NOMO-1 treated with dmso at 0.1 percent for 144 hours (cell line): ENCODE data around the gene ST8SIA2.

ENCODE experiments used
- DNase-seq: peaks from one replicate; lab custom pipeline; 2025; ENCODE audit not compliant: unreplicated experiment; lab: John Stamatoyannopoulos, UW

The ST8SIA2 gene

DNA sequence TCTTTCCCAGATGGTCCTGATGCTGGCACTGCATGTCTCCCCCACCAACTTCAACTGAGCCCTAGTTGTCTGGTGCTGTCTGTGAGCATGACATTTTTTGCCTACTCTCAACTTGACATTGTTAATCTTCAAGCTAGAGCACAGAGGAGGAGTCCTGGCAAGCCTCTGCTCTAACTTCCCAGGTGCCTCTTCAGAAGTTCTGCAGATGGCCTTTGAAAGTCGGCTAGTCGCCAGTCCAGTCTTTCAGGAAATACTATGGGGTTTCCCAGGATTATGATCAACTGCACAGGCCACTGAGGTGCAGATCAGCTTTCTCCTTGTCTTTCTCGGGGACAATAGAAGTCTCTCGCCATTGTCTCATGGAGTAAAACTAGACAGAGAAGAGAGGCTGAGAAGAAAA, 86.7 kb downstream of the ST8SIA2 start:
- DNase-seq, result no peak

DNA sequence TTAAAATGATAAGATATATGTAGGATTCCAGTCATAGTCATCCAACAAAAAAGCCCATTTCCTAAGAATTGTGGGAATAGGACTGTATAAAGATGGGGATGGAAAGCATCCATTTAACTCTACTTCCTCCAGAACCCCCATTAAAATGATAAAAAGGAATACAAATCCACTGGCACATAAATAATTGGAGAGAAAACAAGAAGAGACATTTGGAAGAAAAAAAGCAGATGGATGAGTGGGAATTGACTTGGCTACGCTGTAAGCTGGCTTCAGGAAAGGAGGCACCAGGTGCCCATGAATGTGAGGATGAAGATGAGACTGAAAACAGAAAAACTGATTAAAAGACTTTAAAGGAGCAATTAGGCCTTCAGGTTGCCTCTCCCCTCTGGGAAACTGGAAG, 91.8 kb downstream of the ST8SIA2 start:
- no peak for DNase-seq

DNA sequence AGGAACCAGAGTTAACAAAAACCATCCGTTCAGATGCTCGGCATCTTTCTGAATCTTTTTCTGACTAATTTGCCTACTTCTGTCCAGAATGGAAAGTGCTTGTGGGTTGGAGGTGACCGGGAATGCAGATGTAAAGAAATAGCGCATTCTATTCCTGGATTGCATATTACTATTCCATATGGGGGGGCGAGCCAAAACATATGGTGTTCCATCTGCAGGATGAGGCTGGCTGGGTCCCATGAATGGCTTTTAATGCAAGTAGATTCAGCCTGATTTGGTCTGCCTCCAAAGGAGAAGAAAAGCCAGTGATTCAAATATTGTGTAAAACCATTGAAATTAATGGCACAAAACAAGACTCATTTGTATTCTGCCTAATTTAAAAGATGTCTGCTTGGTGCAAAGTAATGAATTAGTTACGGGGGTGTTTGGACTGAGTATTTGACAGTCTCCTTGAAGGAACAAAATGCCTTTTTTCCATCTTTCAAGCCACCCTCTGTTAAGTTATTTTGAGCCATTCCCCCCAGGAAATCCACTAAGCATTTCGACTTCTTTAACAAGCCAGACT, 99.0 kb downstream of the ST8SIA2 start:
- DNase-seq, result no peak

DNA sequence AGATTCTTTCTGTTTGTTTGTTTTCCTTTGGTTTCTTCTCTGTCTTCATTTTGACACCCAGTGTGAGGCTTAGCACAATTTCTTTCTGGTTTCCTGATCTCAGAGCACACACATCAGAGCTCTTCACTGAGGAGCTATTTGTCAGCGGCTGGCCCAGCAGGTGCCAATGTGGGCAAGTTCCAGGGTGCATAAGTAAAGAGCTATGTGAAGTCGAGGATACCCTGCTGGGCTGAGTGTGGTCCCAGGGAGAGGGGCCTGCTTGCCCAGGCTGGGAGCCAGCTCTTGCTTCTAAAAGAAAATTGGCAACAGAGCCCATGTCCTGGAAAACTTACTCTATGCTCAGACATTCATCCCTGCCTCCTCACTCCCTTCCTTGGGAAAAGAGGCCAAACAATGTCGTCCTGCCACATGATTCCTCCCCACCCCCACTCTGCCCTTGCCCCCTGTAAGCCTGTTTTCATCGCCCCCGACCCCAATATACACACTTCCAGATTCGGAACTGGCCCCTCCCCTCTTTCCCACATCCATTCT, 101.2 kb downstream of the ST8SIA2 start:
- no peak for DNase-seq

DNA sequence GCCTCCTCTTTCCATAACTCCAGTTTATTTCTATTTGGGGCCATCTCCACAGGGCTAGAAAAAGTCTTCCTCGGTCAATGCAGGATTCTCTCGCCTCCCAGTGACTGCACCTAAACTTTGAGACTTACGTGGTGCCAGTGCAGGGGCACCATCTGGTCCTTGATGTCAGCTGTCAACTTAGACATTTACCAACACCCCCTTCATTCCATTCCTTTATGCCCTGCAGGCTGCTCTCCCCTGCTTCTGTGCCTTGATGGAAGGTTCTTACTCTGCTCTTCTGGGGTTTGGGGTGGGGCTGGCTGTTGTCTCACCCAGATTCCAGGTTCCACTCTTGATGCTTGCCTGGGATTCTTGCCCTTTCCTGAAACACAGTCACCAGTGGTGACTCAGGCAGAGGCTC, 101.8 kb downstream of the ST8SIA2 start:
- DNase-seq, result no peak

DNA sequence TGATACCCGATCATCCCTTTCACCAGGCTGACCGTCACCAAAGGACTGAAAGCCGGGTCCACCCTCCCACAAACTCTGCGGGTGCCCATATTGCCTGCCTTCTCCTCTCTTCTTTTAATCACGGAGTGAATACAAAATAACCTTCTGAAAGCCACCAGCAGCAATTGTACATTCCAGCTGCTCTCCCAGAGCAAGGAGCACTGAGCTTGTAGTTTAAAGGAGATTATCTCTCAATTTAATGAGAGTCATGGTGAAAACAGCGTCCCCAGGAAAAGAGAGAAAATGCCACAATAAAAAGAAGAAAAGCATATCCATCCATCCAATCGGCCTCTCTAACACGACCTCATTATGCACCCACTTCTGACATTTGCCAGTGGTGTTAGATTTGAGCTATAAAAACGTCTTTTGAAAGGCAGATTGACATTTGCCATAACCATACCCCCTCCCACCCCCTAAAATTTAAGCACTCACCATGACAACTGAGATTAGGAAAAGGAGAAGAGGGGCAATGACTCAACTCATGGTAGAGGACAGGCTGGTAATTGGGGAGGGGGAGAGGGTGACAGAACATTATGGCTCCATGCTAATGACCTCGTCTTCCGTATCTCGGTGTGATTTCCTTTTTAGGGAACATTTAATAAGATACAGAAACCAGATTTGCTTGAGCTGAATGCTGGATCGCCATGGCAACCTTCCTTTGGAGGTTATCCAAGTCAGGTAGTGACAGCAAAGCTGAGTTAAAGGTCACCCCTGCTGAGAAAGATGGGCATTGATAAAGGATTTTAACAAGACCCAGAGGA, 106.2 kb downstream of the ST8SIA2 start:
- DNase-seq, result no peak

DNA sequence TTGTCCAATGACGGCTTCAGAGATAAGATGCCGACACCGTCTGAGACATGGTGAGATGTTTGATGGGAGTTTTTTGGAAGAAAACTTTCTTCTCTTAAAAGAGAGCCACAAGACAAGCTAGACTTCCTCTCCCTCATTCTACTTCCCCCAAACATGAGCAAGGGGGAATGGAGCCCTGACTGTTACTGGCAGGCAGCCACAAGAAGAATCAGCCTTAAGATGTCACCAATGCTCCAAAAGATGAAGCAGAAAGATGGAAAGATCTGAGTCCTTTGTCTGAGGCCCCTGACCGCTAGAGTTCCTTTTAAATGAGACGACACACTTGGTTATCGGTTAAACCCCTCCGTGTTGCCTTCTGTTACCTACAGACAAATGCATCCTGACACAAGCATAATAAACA, 108.7 kb downstream of the ST8SIA2 start:
- no peak for DNase-seq

DNA sequence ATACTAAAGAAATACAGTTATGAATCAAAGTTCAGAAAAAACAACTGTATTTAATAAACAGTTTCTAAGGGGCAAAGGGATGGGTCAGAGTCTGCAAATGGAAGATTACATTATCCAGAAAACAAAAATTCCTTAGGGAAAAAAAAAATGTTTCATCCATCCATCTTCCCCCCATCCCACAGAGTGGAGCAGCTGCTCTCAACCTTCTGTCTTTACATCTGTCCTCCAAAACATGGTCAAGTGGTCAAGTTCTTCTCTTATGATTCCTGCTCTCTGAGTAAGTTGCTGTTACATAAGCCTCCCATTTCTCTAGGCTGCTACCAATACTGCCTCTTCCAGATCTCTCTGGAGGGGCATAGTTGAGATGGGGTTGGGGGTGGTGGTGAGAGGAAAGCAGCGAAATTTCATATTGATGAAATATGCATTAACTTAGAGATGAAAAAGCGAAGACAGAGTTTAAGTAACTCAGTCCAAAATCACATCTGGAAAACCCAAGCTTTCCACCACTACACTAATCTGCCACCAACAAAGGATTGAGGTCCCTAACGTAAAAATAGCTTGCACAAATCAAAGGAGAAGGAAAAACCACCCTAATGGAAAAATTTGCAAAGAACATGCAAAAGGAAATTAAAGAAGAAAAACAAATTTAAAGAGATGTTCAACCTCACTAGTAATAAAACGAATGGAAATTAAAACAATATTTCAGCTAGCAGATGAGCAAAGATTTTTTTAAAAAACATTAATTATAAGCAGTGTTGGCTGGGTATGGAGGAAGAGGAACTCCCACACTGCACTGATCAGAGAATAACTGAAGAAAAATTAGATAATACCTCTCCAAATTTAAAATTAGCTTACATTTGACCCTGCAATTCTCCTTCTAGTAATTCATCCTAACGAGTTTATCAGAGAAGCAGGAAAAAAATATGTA, 109.5 kb downstream of the ST8SIA2 start:
- DNase-seq, result no peak

DNA sequence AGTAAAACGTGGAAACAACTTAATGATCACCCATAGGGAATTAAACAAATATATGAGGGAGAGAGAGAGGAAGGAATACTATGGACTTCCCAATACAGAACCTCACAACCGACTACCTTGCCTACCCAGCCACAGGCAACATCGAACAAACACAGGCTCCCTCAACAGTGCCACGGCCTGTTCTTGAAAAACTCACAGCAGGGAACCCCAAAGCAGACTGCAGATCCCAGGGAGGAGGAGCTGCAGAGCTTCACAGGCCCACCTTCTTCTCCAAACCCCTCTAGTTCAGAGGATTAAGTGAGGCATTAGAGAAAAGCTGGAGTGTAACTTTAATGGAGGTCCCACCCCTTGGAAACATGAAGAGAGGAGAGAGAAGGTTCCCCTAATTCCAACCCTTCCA, 110.2 kb downstream of the ST8SIA2 start:
- no peak for DNase-seq

DNA sequence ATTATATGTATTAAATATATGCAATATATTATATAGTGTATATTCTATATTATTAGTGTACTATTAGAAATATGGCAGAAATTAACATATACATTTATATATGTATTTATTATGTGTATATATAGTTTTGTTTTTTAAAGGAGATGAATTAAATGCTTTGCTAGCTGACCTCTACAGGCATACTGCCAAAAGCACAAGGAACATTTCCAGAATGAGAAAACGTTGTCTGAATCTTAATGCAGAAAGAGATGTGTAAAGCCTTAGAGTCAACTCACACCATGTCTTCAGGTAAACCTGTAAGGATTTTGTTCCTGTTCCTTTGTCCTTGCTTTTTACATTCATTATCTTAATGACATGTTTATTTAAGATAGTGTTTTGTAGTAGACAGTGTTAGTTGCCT, 111.9 kb downstream of the ST8SIA2 start:
- DNase-seq, result no peak

DNA sequence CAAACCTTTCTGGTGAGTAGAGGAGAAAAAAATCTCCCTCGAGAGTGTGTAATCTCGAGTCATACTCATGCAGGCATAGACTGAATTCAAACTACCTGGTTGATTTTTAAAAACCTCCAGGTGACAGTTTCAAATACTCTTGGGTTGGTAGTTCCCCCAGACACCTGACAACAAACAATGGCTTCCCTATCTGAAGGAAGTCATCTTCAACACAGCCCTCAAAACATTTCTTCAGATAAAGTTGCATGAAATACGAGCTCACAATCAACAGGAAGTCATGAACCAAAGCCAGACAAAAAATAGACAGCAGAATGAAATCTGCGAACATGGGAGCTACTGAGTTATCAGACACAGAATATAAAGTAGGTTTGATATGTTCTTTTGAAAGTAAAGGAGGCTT, 112.8 kb downstream of the ST8SIA2 start:
- DNase-seq, result no peak

DNA sequence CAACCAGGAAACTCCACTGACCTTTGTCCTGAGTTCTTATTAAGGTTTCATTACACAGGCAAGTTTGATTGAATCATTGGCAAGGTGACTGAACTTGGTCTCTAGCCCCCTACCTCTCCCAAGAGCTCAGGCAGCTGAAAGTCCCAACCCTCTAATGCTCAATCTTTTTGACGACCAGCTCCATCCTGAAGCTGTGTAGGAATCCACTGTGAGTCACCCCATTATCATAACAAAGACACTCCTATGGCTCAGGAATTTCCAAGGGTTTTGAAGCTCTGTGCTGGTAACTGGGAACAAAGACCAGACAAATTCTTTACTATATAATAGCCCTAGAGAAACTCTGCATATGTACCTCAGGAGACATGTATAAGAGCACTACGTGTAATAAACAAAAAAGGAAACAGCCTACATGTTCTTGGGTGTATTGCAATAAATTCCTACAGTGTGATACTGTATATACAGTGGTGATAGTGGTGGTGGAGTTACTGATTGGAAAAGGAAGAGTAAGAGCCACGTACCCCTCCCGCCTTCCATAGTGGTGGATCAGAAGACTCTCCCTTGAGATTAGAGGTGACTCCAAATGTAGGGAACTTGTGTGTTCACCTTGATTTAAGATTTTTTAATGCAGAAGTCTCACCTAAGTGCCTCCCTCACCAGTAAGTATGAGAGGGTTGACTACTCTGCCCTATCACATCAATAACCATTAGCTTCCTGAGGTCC, 116.6 kb downstream of the ST8SIA2 start:
- no peak for DNase-seq
